A549 (cell line): ENCODE data around the gene ENTPD2. TPM values are rescaled to one million over a fixed set of nuclear protein-coding genes. Genes with fewer than 3 reads are reported as not detected.

Experiments
- ATAC-seq, 2 experiments: fragments of 200-7000 bp in 1 of 2; fragments of >200 bp in 1 of 2; cut with Nextera tagmentation in 1 of 2; cut with Tn5 transposase in 1 of 2; 3 replicates each; pipeline versions ENCODE4 v1.8.0 to v1.9.1; 2018 to 2020; ENCODE audit warnings: mild to moderate bottlenecking in 1 of 2, moderate library complexity in 1 of 2
- CTCF ChIA-PET: fragments of 300-600 bp; sonication (Branson Sonifier 250); formaldehyde crosslinking; extraction: SDS; loops from one replicate; lab custom pipeline; 2021; ENCODE audit warnings: antibody characterized with exemption, inconsistent platforms; lab: Yijun Ruan, JAX
- POLR2A ChIA-PET: fragments of 350-600 bp; formaldehyde crosslinking; extraction: SDS; loops from one replicate; lab custom pipeline; 2021; ENCODE audit warnings: antibody characterized with exemption, inconsistent platforms; lab: Yijun Ruan, JAX
- DNase-seq, 2 experiments: peaks; one replicate each; pipeline versions ENCODE4 v3.0.0 to v3.0.0-alpha.2; 2011 to 2016; ENCODE audit warnings: low read depth in 1 of 2, low spot score in 1 of 2
- FAIRE-seq: peaks from 2 replicates; lab custom pipeline; 2011; peaks lifted over from hg19 to GRCh38; lab: Jason Lieb, UNC
- H3K27ac ChIP-seq, 2 experiments: fragments of >200 bp; sonication (Bioruptor Twin); formaldehyde crosslinking; 3 replicates each; pipeline ENCODE4 v1.5.1; 2016 to 2017
- H3K4me1 ChIP-seq: fragments of >200 bp; sonication (Bioruptor Twin); formaldehyde crosslinking; 3 replicates; pipeline ENCODE4 v1.6.1; 2016
- H3K4me2 ChIP-seq: fragments of >200 bp; sonication (Bioruptor Twin); formaldehyde crosslinking; 3 replicates; pipeline ENCODE4 v1.6.1; 2016
- H3K4me3 ChIP-seq: fragments of >200 bp; sonication (Bioruptor Twin); formaldehyde crosslinking; 3 replicates; pipeline ENCODE4 v1.5.1; 2016
- H3K9me3 ChIP-seq: fragments of >200 bp; sonication (Bioruptor Twin); formaldehyde crosslinking; 3 replicates; pipeline ENCODE4 v1.6.1; 2016
- BHLHE40 ChIP-seq: IDR thresholded peaks from 2 replicates; pipeline ENCODE4 v1.6.1; 2012; ENCODE audit warnings: low read depth, low read length, inconsistent platforms
- CBX2 ChIP-seq: fragments of 200-600 bp; sonication (generic); IDR thresholded peaks from 2 replicates; pipeline ENCODE4 v1.6.1; 2016; ENCODE audit warnings: low read depth, mild to moderate bottlenecking, borderline replicate concordance
- CHD2 ChIP-seq: fragments of 150-350 bp; IDR thresholded peaks from 2 replicates; pipeline ENCODE4 v1.6.1; 2014; ENCODE audit warnings: low read length; ENCODE audit not compliant: partially characterized antibody
- FOSL2 ChIP-seq, 2 experiments: fragments of 450-650 bp in 1 of 2; fragments of >200 bp in 1 of 2; sonication (Bioruptor Twin) in 1 of 2; formaldehyde crosslinking; IDR thresholded peaks; 2 replicates each; pipeline versions ENCODE4 v1.5.0 to v1.6.1; 2016 to 2020; ENCODE audit warnings: mild to moderate bottlenecking in 1 of 2, moderate library complexity in 1 of 2
- HOXB13 ChIP-seq: fragments of 250-450 bp; sonication (Bioruptor Pico); IDR thresholded peaks from 2 replicates; pipeline ENCODE4 v1.5.0; 2020; ENCODE audit warnings: low read depth, mild to moderate bottlenecking, moderate library complexity
- JUN ChIP-seq, 2 experiments: fragments of >200 bp; sonication (Bioruptor Twin); formaldehyde crosslinking; IDR thresholded peaks; 2 replicates in 1 of 2; 3 replicates in 1 of 2; pipeline ENCODE4 v1.6.1; 2016 to 2017
- MAZ ChIP-seq: fragments of 150-350 bp; IDR thresholded peaks from 2 replicates; pipeline ENCODE4 v1.6.1; 2014; ENCODE audit warnings: antibody characterized with exemption, low read depth, low read length, borderline replicate concordance
- NR3C1 ChIP-seq: fragments of >200 bp; sonication (Bioruptor Twin); formaldehyde crosslinking; IDR thresholded peaks from 3 replicates; pipeline ENCODE4 v1.6.1; 2017
- PHF8 ChIP-seq: fragments of 200-600 bp; sonication (generic); IDR thresholded peaks from 2 replicates; pipeline ENCODE4 v1.6.1; 2016; ENCODE audit warnings: low read depth, mild to moderate bottlenecking, antibody characterized with exemption, moderate library complexity, borderline replicate concordance
- POLR2AphosphoS2 ChIP-seq: conservative IDR thresholded peaks from 2 replicates; pipeline ENCODE4 v1.6.1; 2012; ENCODE audit warnings: low read length, improper control_type of control experiment, inconsistent platforms
- SMC3 ChIP-seq: fragments of >200 bp; sonication (Bioruptor Twin); formaldehyde crosslinking; IDR thresholded peaks from 3 replicates; pipeline ENCODE4 v1.6.1; 2018; ENCODE audit warnings: inconsistent platforms
- ZFP36 ChIP-seq: fragments of 450-650 bp; IDR thresholded peaks from 2 replicates; pipeline ENCODE4 v1.6.1; 2014; ENCODE audit warnings: borderline replicate concordance; ENCODE audit not compliant: partially characterized antibody
- ZNF302 ChIP-seq: fragments of 250-450 bp; sonication (Bioruptor Pico); IDR thresholded peaks from 2 replicates; pipeline ENCODE4 v1.9.0; 2021; ENCODE audit warnings: inconsistent platforms, mild to moderate bottlenecking, moderate library complexity
- WGBS: methylation state at CpG from one replicate; pipeline ENCODE4 v1.1.6; 2017; ENCODE audit errors: missing lambda C conversion rate; 5-methylcytosine and 5-hydroxymethylcytosine counted together
- polyA plus RNA-seq, 4 experiments: library from polyadenylated mRNA; depleted of rRNA in 3 of 4; stranded (reverse); fragments of >200 nt; fragmentation: RNase III in 1 of 4; extraction: RNeasy Plus Mini Kit Qiagen cat#74134 plus additional on column Dnase treatment in 1 of 4; gene quantifications; 2 replicates in 3 of 4; 3 replicates in 1 of 4; pipeline ENCODE4 v1.2.3, GENCODE V29; 2011 to 2017
- TF ChIP-seq, protein P1 (sequence below): fragments of >200 bp; sonication (Bioruptor Twin); formaldehyde crosslinking; IDR thresholded peaks from 3 replicates; pipeline ENCODE4 v1.5.1; 2016
- TF ChIP-seq, protein P2 (sequence below): IDR thresholded peaks from 2 replicates; pipeline ENCODE4 v1.6.1; 2012; ENCODE audit warnings: low read depth, borderline replicate concordance
- TF ChIP-seq, protein P3 (sequence below): IDR thresholded peaks from 2 replicates; pipeline ENCODE4 v1.6.1; 2012
- TF ChIP-seq, protein P4 (sequence below): fragments of >200 bp; sonication (Bioruptor Twin); formaldehyde crosslinking; IDR thresholded peaks from 3 replicates; pipeline ENCODE4 v1.6.1; 2016

The ENTPD2 gene
- polyA plus RNA-seq, 2 of the 4 experiments (the other 2 are of a cell fraction) = 0.75 to 1.2 TPM

DNA sequence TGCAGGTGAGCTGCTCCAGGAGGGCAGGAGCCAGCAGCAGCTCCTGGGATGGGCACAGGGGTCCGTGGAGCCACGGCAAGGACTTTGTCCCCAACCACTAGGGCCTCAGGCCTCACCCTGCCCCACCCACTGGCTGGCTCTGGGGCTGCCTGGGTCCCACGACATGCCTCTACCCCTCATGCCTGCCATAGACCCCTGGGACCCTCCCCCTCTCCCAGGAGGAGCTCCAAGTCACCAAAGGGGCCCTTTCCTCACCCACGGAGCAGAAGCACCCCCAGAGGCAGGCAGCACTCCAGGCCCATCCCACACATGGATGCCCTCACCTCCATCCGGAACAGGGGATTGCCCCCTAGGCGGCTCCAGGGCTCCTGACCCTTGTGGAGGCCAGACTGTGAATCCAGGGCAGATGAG is 32.3 kb downstream of the ENTPD2 start (continued):
- no peak for TF ChIP-seq NR3C1
- TF ChIP-seq HOXB13 (CRISPR knock-in tag) = no peak
- TF ChIP-seq CHD2 = no peak

DNA sequence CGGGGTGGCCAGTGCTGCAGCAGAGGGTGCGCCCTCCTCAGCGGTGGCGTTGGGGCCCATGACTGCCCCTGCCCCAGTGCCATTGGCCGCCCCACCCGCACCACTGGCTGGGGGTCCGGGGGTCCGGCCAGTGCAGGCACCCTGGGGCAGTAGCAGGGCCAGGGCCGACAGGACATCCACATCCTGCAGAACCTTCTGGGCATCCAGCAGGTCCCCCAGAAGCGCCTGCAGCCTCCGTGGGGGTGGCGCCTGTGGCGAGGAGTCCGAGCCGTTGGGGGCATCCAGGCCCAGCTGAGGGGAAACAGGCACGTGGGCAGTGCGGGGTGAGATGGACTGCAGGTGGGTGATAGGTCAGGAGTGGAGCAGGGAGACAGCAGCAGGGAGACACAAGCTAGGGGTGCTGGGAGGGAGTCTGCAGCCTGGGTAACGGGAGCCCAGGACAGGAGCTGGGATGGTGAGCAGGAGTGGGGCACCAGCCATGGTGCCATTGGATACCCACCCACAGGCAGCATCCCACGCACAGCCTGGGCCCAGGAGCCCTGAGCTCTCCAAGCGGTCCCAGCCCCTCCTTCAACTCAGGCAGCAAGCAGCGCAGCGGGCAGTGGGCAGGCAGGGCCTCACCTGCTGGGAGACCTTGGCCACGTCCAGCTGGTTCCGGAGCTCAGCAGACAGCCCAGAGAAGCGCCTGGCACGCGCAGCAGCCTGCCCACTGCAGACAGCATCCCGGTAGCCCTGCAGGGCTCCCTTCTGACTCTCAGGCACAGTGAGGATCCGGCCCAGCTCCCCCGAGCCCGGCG is 32.9 kb downstream of the ENTPD2 start:
- Histone ChIP-seq H3K4me2 (no peak overlapping the region), H3K9me3 (no peaks in the 10 kb centered on the region), H3K4me3 (no peak overlapping the region), H3K4me1 (peaks cover 11% of the 10 kb centered on the region; the same call in 2 of the 3 replicates), H3K27ac (no peak overlapping the region)
- ATAC-seq = no peak
- TF ChIP-seq FOSL2 (IDR thresholded peaks at IDR 0.05) (no peak), FOSL2 (CRISPR knock-in tag; IDR thresholded peaks at IDR 0.05) (no peak), BHLHE40 (no peak), SMC3 (no peak), JUN (IDR thresholded peaks at IDR 0.05) (no peak), MAZ (no peak), ZFP36 (no peak), CBX2 (no peak), PHF8 (no peak), NR3C1 (no peak), ZNF302 (CRISPR knock-in tag) (no peak), POLR2AphosphoS2 (no peak)
- TF ChIP-seq, protein P1, sequence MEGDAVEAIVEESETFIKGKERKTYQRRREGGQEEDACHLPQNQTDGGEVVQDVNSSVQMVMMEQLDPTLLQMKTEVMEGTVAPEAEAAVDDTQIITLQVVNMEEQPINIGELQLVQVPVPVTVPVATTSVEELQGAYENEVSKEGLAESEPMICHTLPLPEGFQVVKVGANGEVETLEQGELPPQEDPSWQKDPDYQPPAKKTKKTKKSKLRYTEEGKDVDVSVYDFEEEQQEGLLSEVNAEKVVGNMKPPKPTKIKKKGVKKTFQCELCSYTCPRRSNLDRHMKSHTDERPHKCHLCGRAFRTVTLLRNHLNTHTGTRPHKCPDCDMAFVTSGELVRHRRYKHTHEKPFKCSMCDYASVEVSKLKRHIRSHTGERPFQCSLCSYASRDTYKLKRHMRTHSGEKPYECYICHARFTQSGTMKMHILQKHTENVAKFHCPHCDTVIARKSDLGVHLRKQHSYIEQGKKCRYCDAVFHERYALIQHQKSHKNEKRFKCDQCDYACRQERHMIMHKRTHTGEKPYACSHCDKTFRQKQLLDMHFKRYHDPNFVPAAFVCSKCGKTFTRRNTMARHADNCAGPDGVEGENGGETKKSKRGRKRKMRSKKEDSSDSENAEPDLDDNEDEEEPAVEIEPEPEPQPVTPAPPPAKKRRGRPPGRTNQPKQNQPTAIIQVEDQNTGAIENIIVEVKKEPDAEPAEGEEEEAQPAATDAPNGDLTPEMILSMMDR = no peak
- TF ChIP-seq, protein P2, sequence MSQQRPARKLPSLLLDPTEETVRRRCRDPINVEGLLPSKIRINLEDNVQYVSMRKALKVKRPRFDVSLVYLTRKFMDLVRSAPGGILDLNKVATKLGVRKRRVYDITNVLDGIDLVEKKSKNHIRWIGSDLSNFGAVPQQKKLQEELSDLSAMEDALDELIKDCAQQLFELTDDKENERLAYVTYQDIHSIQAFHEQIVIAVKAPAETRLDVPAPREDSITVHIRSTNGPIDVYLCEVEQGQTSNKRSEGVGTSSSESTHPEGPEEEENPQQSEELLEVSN = no peak
- TF ChIP-seq, protein P3, sequence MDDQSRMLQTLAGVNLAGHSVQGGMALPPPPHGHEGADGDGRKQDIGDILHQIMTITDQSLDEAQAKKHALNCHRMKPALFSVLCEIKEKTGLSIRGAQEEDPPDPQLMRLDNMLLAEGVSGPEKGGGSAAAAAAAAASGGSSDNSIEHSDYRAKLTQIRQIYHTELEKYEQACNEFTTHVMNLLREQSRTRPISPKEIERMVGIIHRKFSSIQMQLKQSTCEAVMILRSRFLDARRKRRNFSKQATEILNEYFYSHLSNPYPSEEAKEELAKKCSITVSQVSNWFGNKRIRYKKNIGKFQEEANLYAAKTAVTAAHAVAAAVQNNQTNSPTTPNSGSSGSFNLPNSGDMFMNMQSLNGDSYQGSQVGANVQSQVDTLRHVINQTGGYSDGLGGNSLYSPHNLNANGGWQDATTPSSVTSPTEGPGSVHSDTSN = no peak
- TF ChIP-seq, protein P4, sequence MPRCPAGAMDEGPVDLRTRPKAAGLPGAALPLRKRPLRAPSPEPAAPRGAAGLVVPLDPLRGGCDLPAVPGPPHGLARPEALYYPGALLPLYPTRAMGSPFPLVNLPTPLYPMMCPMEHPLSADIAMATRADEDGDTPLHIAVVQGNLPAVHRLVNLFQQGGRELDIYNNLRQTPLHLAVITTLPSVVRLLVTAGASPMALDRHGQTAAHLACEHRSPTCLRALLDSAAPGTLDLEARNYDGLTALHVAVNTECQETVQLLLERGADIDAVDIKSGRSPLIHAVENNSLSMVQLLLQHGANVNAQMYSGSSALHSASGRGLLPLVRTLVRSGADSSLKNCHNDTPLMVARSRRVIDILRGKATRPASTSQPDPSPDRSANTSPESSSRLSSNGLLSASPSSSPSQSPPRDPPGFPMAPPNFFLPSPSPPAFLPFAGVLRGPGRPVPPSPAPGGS = no peak
- ChIA-PET POLR2A (interaction anchor here (1.0 kb wide), 1 partner anchor 29 kb away, joined by 3 read pairs; the partner anchor contains the start of gene PAXX), CTCF (interaction anchor here (0.8 to 12.9 kb wide), 9 partner anchors 9 to 250 kb away, joined by 3 to 207 read pairs (median 10); partner anchors contain the start of genes ABCA2, CLIC3, FUT7 and MAN1B1)
- 93% methylated on average over 22 of the region's 32 CpGs for WGBS
- FAIRE-seq = no peak
- DNase-seq = no peak
